GM20000 (cell line): ENCODE data around the gene SLC7A6.

ENCODE experiments used
- DNase-seq: peaks from one replicate; pipeline ENCODE4 v3.0.0; 2012; ENCODE audit warnings: low spot score
- TF ChIP-seq, protein P1 (sequence below): IDR thresholded peaks from 2 replicates; pipeline ENCODE4 v1.5.1; 2012; ENCODE audit warnings: mild to moderate bottlenecking, control low read depth; ENCODE audit errors: extremely low read depth, missing control alignments

Gene SLC7A6

DNA sequence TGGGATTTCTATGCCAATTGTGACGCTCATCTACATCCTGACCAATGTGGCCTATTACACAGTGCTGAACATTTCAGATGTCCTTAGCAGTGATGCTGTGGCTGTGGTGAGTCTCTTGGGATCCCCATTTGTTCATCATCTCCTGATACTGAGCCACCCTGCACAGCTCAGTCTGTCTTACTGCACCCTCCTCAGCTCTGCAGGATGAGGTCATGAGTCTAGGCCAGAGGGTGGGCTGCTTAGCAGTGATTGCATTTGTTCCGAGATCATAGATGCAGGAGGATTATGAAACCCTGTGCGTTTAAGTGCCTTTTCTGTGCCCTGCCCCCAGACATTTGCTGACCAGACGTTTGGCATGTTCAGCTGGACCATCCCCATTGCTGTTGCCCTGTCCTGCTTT, 26.9 kb downstream of the SLC7A6 start:
- TF ChIP-seq, protein P1, sequence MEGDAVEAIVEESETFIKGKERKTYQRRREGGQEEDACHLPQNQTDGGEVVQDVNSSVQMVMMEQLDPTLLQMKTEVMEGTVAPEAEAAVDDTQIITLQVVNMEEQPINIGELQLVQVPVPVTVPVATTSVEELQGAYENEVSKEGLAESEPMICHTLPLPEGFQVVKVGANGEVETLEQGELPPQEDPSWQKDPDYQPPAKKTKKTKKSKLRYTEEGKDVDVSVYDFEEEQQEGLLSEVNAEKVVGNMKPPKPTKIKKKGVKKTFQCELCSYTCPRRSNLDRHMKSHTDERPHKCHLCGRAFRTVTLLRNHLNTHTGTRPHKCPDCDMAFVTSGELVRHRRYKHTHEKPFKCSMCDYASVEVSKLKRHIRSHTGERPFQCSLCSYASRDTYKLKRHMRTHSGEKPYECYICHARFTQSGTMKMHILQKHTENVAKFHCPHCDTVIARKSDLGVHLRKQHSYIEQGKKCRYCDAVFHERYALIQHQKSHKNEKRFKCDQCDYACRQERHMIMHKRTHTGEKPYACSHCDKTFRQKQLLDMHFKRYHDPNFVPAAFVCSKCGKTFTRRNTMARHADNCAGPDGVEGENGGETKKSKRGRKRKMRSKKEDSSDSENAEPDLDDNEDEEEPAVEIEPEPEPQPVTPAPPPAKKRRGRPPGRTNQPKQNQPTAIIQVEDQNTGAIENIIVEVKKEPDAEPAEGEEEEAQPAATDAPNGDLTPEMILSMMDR: no peak
- no peak for DNase-seq

DNA sequence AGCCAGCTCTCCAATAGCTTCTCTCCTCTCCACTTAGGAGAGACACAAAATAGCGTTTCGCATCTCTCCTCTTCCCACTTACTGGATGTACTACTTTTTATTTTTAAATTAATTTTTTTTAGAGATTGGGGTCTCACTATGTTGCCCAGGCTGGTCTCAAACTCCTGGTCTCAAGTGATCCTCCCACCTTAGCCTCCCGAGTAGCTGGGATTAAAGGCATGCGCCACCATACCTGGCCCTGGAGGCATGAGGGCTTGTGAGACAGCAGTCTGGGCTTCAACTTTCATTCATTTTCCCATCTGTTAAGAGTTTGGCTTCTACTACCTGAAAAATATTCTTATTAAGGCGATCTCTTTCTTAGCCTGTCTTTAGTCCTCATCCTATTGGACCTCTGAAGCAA, 28.1 kb downstream of the SLC7A6 start:
- no peak for DNase-seq
- TF ChIP-seq, protein P1: no peak

DNA sequence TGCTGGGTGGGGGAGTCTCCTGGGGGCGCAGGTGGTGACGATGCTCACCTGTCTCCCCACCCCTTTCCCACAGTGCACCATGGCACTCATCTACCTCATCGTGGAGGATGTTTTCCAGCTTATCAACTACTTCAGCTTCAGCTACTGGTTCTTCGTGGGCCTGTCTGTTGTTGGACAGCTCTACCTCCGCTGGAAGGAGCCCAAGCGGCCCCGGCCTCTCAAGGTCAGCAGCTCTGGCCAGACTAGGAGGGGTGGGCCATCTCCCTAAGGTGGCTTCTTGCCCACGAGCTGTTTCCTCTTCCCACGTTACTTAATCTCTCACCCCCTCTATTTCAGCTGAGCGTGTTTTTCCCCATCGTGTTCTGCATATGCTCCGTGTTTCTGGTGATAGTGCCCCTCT, 32.0 kb downstream of the SLC7A6 start:
- DNase-seq: no peak
- TF ChIP-seq, protein P1: no peak

DNA sequence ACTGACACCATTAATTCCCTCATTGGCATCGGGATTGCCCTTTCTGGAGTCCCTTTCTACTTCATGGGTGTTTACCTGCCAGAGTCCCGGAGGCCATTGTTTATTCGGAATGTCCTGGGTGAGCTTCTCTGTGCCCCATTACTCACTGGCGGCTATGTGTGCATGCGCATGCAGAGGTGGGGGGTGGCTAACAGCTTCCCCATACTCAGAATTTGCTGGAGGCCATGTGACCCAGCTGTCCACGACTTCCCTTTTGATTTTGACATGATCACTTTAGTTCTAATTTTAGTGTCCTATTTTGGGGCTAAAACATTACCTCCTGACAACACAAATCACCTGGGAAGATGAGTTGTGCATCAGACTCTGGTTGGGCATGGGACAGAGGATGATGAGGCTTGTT, 32.4 kb downstream of the SLC7A6 start:
- no peak for DNase-seq
- TF ChIP-seq, protein P1: no peak

DNA sequence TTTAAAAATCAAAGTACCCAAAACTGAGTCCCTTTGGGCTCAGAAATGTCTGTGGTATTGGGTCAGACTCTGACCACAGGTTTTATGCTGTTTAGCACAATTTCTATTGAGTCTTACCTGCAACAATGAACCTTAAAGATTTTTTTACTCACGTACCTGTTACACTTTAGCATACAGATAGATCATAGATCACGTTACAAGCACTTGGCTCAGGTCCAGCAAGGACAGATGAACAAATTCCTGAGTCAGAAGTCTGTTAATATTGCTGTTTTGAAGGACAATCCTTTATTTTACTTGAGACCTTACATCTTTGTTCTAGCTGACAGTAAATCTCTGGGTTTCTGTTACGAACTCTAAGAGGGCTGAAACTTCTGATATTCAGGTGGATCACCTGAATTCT, 33.6 kb downstream of the SLC7A6 start:
- DNase-seq: no peak
- TF ChIP-seq, protein P1: no peak

DNA sequence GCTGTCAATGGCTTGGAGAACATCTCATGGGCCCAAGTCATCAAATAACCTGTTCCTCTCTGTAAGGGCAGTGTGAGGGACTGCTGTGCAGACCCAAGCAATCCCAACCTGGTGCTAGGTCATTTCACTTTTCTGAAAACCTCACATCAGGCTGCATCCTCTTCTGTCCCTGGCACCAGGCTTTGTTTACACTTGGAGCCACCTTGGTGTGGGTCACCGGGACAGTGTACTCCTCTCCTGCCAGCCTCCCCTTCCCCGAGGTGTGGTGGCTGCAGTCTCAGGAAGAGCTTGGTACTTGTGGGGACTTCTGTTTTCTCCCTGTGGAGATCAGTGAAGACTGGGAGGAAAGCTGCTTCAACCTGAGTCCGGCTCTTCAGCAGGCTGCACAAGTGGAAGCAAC, 34.0 kb downstream of the SLC7A6 start:
- TF ChIP-seq, protein P1: no peak
- DNase-seq: no peak

DNA sequence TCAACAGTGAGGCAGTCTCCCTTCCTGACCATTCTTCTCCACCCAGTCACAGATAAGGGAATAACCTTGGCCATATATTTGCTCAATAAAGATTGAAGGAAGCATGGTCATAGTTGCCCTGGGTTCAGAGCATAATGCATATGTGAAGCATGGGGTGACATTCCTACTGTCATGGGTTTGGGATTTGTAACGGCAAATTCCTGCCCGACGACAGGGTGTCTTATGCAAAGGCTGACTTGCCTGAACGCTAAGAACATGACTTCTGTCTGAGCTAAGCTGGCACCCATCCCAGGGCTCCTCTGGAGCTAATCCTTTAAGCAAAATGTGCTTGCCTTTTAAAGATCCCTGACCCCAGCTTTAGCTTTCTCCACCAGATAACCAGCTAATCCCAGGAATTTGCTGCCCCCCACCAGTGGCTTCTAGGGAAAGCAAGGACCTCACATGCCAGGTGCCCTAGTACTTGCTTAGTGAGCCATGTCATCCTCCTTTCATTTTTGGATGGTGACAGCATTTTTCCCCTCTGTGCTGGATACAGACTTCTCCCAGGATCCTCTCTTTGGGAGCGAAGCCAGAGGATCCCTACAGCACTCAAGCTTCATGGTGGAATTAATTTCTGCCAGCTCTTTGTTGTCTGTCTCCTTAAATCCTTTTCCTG, 34.7 kb downstream of the SLC7A6 start:
- TF ChIP-seq, protein P1: no peak
- no peak for DNase-seq
